Natural killer cell (primary cell): Measurements from ENCODE around the gene EEIG2. TPM values are rescaled to one million over a fixed set of nuclear protein-coding genes. Genes with fewer than 3 reads are reported as not detected.

ENCODE experiments used
- ATAC-seq, 3 donors: fragments of 150-1000 bp in 2 of 3; fragments of 200-7000 bp in 1 of 3; cut with Tn5 transposase; 1 replicate in 1 of 3; 2 replicates in 2 of 3; pipeline ENCODE4 v1.10.0; 2021; ENCODE audit warnings: mild to moderate bottlenecking in 2 of 3, moderate library complexity in 2 of 3
- DNase-seq, 2 donors: peaks; one replicate each; pipeline versions ENCODE4 v3.0.0 to v3.0.0-alpha.2; 2013 to 2021; ENCODE audit warnings: mixed read lengths in 1 of 2
- H3K27ac ChIP-seq: one replicate; pipeline ENCODE4 v1.5.1; 2013; ENCODE audit warnings: mild to moderate bottlenecking, low read length
- H3K27me3 ChIP-seq: one replicate; pipeline ENCODE4 v1.6.1; 2013; ENCODE audit warnings: low read length; ENCODE audit not compliant: control insufficient read depth, insufficient read depth
- H3K36me3 ChIP-seq: one replicate; pipeline ENCODE4 v1.6.1; 2013; ENCODE audit warnings: low read length; ENCODE audit not compliant: control insufficient read depth, insufficient read depth
- H3K4me1 ChIP-seq: one replicate; pipeline ENCODE4 v1.6.1; 2013; ENCODE audit warnings: low read length; ENCODE audit not compliant: control insufficient read depth, insufficient read depth
- H3K4me3 ChIP-seq: one replicate; pipeline ENCODE4 v1.5.1; 2013; ENCODE audit warnings: low read length
- H3K9me3 ChIP-seq: one replicate; pipeline ENCODE4 v1.6.1; 2013; ENCODE audit warnings: low read length; ENCODE audit not compliant: control insufficient read depth, insufficient read depth
- H3K27ac Mint-ChIP-seq, 2 donors: one replicate each; pipeline ENCODE4 v1.8.0; 2022; ENCODE audit warnings: mild to moderate bottlenecking in 2 of 2, mixed read lengths in 2 of 2, moderate library complexity in 1 of 2
- H3K27me3 Mint-ChIP-seq, 2 donors: one replicate each; pipeline ENCODE4 v1.8.0; 2022; ENCODE audit warnings: low read depth in 2 of 2, mixed read lengths in 2 of 2
- H3K36me3 Mint-ChIP-seq: one replicate; pipeline ENCODE4 v1.8.0; 2022; ENCODE audit warnings: mixed read lengths
- H3K4me1 Mint-ChIP-seq, 2 donors: one replicate each; pipeline ENCODE4 v1.8.0; 2022; ENCODE audit warnings: mixed read lengths in 2 of 2
- H3K4me3 Mint-ChIP-seq: one replicate; pipeline ENCODE4 v1.8.0; 2022; ENCODE audit warnings: mild to moderate bottlenecking, moderate library complexity, mixed read lengths
- H3K9me3 Mint-ChIP-seq, 2 donors: one replicate each; pipeline ENCODE4 v1.8.0; 2022; ENCODE audit warnings: mixed read lengths in 2 of 2
- WGBS: methylation state at CpG from one replicate; pipeline ENCODE4 v1.1.7; 2013; ENCODE audit warnings: missing lambda C conversion rate; ENCODE audit not compliant: insufficient coverage; 5-methylcytosine and 5-hydroxymethylcytosine counted together
- intact Hi-C: fragments of 100-400 bp; cut with micrococcal nuclease; formaldehyde crosslinking; loops from one replicate; pipeline ENCODE4 v1.14.2; 2022
- total RNA-seq, 4 donors: library from RNA; stranded (reverse); fragments of 120-200 nt in 1 of 4; gene quantifications; one replicate each; pipeline versions ENCODE4 v1.2.3 to v1.2.4, GENCODE V29; 2013 to 2022
- TF ChIP-seq, protein P1 (sequence below): fragments of 200-600 bp; IDR thresholded peaks from one replicate; pipeline ENCODE4 v1.8.0; 2022; ENCODE audit warnings: antibody characterized with exemption

Gene EEIG2
- total RNA-seq, 3 donors from 2014 or later (not counting 1 experiment from before 2014, with no cell fraction given) = 18.2 to 23.9 (median 20.3) TPM

DNA sequence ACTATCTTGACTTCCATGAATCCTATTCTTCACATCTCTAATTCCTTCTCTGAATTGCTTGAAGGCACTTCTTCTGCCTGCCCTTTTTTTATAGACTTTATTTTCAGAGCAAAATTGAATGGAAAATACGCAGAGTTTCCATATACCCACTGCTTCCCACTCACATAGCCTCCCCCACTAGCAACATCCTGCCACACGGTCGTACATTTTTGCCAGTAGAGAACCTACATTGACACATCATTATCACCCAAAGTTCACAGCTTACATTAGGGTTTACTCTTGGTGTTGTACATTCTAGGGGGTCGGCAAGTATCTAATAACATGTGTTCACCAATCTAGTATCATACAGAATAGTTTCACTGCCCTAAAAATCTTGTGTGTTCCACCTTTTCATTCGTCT is 12.3 kb downstream of the EEIG2 start:
- intact Hi-C loops = no loop called here

GRCh38 chr1:108573183-108573582 is 13.3 kb downstream of the EEIG2 start:
- DNase-seq = no peak
- Histone ChIP-seq H3K27ac (no peak overlapping the region), H3K9me3 (no peaks in the 10 kb centered on the region), H3K36me3 (no peaks in the 10 kb centered on the region), H3K4me1 (peaks cover 5% of the 10 kb centered on the region), H3K27me3 (no peaks in the 10 kb centered on the region), H3K4me3 (no peak overlapping the region)
- WGBS = 100% methylated on average over 1 of the region's 2 CpGs
- H3K27ac Mint-ChIP-seq = no peak overlapping the region
- peaks cover 8 to 9% of the 10 kb centered on the region in 2 donors for H3K4me1 Mint-ChIP-seq
- TF ChIP-seq, protein P1, sequence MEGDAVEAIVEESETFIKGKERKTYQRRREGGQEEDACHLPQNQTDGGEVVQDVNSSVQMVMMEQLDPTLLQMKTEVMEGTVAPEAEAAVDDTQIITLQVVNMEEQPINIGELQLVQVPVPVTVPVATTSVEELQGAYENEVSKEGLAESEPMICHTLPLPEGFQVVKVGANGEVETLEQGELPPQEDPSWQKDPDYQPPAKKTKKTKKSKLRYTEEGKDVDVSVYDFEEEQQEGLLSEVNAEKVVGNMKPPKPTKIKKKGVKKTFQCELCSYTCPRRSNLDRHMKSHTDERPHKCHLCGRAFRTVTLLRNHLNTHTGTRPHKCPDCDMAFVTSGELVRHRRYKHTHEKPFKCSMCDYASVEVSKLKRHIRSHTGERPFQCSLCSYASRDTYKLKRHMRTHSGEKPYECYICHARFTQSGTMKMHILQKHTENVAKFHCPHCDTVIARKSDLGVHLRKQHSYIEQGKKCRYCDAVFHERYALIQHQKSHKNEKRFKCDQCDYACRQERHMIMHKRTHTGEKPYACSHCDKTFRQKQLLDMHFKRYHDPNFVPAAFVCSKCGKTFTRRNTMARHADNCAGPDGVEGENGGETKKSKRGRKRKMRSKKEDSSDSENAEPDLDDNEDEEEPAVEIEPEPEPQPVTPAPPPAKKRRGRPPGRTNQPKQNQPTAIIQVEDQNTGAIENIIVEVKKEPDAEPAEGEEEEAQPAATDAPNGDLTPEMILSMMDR = no peak
- ATAC-seq = no peak
- no peaks in the 10 kb centered on the region for H3K9me3 Mint-ChIP-seq
- no peak overlapping the region for H3K4me3 Mint-ChIP-seq
- H3K36me3 Mint-ChIP-seq = no peaks in the 10 kb centered on the region
- intact Hi-C loops = no loop called here
- no peaks in the 10 kb centered on the region for H3K27me3 Mint-ChIP-seq

More for the DNA sequence above, 12.3 kb downstream of the EEIG2 start:
- Mint-ChIP-seq H3K27ac (no peak overlapping the region), H3K4me3 (no peak overlapping the region), H3K36me3 (no peaks in the 10 kb centered on the region), H3K27me3 (no peaks in the 10 kb centered on the region), H3K4me1 (peaks cover 8 to 9% of the 10 kb centered on the region in 2 donors), H3K9me3 (no peaks in the 10 kb centered on the region)
- no peak overlapping the region for H3K27ac ChIP-seq
- TF ChIP-seq, protein P1 = no peak
- H3K36me3 ChIP-seq = no peaks in the 10 kb centered on the region
- no peaks in the 10 kb centered on the region for H3K9me3 ChIP-seq
- WGBS = 20% methylated on average over 4 of the region's 5 CpGs
- no peaks in the 10 kb centered on the region for H3K27me3 ChIP-seq
- H3K4me3 ChIP-seq = no peak overlapping the region
- ATAC-seq (peak; percentile 66 to 74 (median 69)), DNase-seq (no peak)
- H3K4me1 ChIP-seq = peaks cover 5% of the 10 kb centered on the region

DNA sequence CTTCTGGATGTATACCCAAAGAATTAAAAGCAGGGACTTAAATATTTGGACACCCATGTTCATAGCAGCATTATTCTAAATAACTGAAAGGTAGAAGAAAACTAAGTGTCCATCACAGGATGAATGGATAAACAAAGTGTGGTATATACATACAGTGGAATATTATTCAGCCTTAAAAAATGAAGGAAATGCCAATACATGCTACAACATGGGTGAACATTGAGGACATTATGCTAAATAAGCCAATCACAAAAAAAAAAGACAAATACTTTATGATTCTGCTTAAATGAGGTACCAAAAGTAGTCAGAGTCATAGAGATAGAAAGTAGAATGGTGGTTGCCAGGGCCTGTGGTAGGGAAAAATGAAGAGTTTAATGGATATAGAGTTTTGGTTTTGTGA is 14.1 kb downstream of the EEIG2 start:
- DNase-seq = no peak
- Histone ChIP-seq H3K4me1 (peaks cover 5% of the 10 kb centered on the region), H3K27ac (no peak overlapping the region), H3K36me3 (no peaks in the 10 kb centered on the region), H3K27me3 (no peaks in the 10 kb centered on the region), H3K4me3 (no peak overlapping the region), H3K9me3 (no peaks in the 10 kb centered on the region)
- Mint-ChIP-seq H3K27ac (no peak overlapping the region), H3K4me3 (no peak overlapping the region), H3K9me3 (no peaks in the 10 kb centered on the region), H3K27me3 (no peaks in the 10 kb centered on the region), H3K4me1 (peaks cover 8 to 9% of the 10 kb centered on the region in 2 donors), H3K36me3 (no peaks in the 10 kb centered on the region)
- no peak for ATAC-seq
- TF ChIP-seq, protein P1 = no peak
- intact Hi-C loops = no loop called here

- ATAC-seq (no peak), DNase-seq (no peak)
- Mint-ChIP-seq H3K27me3 (no peaks in the 10 kb centered on the region), H3K36me3 (no peaks in the 10 kb centered on the region), H3K4me3 (no peak overlapping the region), H3K4me1 (peaks cover 13 to 14% of the 10 kb centered on the region in 2 donors), H3K27ac (peak overlapping the region; percentile 6 to 41), H3K9me3 (peaks cover 0 to 2% of the 10 kb centered on the region in 2 donors)
- intact Hi-C loops = no loop called here
- no peaks in the 10 kb centered on the region for H3K36me3 ChIP-seq
- no peak overlapping the region for H3K4me3 ChIP-seq
- H3K9me3 ChIP-seq = no peaks in the 10 kb centered on the region
- TF ChIP-seq, protein P1 = no peak
- H3K27me3 ChIP-seq = no peaks in the 10 kb centered on the region
- H3K4me1 ChIP-seq = peaks cover 5% of the 10 kb centered on the region
- H3K27ac ChIP-seq = no peak overlapping the region
Measured at GRCh38 chr1:108575375-108575774, 15.5 kb downstream of the EEIG2 start.
